GM12878 (cell line): ENCODE measurements around the gene PIP4K2B. TPM values are rescaled to one million over a fixed set of nuclear protein-coding genes. Genes with fewer than 3 reads are reported as not detected.

Source experiments
- ATAC-seq: fragments of 200-7000 bp; cut with Tn5 transposase; 3 replicates; pipeline ENCODE4 v1.9.1; 2020; ENCODE audit warnings: mild to moderate bottlenecking, moderate library complexity
- BruUV-seq: library from RNA; stranded (reverse); fragments of 400-500 nt; replicated peaks from 2 replicates; lab custom pipeline; 2021; lab: Mats Ljungman, UMichigan
- CTCF ChIA-PET: fragments of 300-600 bp; sonication (Branson Sonifier 250); formaldehyde crosslinking; extraction: SDS; loops from one replicate; lab custom pipeline; 2021; ENCODE audit warnings: inconsistent platforms; lab: Yijun Ruan, JAX
- POLR2A ChIA-PET: fragments of 350-600 bp; formaldehyde crosslinking; extraction: SDS; loops from one replicate; lab custom pipeline; 2021; ENCODE audit warnings: inconsistent platforms; lab: Charles Lee
- RAD21 ChIA-PET: fragments of 300-600 bp; sonication (Branson Sonifier 250); formaldehyde crosslinking; loops from one replicate; lab custom pipeline; 2023; ENCODE audit warnings: antibody characterized with exemption; ENCODE audit not compliant: unreplicated experiment; lab: Charles Lee
- SMC1A ChIA-PET: fragments of 300-600 bp; sonication (Branson Sonifier 250); formaldehyde crosslinking; loops from one replicate; lab custom pipeline; 2023; ENCODE audit not compliant: unreplicated experiment, uncharacterized antibody; lab: Charles Lee
- DNase-seq: peaks from one replicate; pipeline ENCODE4 v3.0.0-alpha.2; 2011; ENCODE audit warnings: low read depth, low spot score
- FAIRE-seq: peaks from 3 replicates; lab custom pipeline; 2011; peaks lifted over from hg19 to GRCh38; lab: Jason Lieb, UNC
- H2AFZ ChIP-seq: 2 replicates; pipeline ENCODE4 v1.6.0; 2011; ENCODE audit warnings: low read depth, low read length, control low read depth; ENCODE audit not compliant: control insufficient read depth
- H3K27ac ChIP-seq: 2 replicates; pipeline ENCODE4 v1.5.1; 2011; ENCODE audit warnings: control low read depth; ENCODE audit not compliant: control insufficient read depth, insufficient read depth
- H3K27me3 ChIP-seq, 2 experiments: replicated peaks in 1 of 2; 2 replicates each; pipeline versions ENCODE4 v1.6.0 to v1.6.1; 2011; ENCODE audit warnings: low read length in 1 of 2; ENCODE audit not compliant: control insufficient read depth in 2 of 2, insufficient read depth in 2 of 2
- H3K36me3 ChIP-seq, 2 experiments: 2 replicates each; pipeline ENCODE4 v1.5.1; 2011; ENCODE audit warnings: low read length in 1 of 2; ENCODE audit not compliant: control insufficient read depth in 2 of 2, insufficient read depth in 2 of 2
- H3K4me1 ChIP-seq: 2 replicates; pipeline ENCODE4 v1.6.1; 2011; ENCODE audit warnings: mild to moderate bottlenecking, low read length, moderate library complexity, mixed read lengths; ENCODE audit not compliant: control insufficient read depth, insufficient read depth
- H3K4me2 ChIP-seq: 2 replicates; pipeline ENCODE4 v1.6.0; 2011; ENCODE audit warnings: control low read depth; ENCODE audit not compliant: control insufficient read depth, insufficient read depth
- H3K4me3 ChIP-seq: fragments of 200-600 bp; sonication (generic); 2 replicates; pipeline ENCODE4 v1.5.1; 2016
- H3K79me2 ChIP-seq: 2 replicates; pipeline ENCODE4 v1.6.0; 2011; ENCODE audit warnings: low read length; ENCODE audit not compliant: control insufficient read depth, insufficient read depth
- H3K9ac ChIP-seq: 2 replicates; pipeline ENCODE4 v1.8.0; 2011; ENCODE audit warnings: low read length, control low read depth, mixed read lengths; ENCODE audit not compliant: control insufficient read depth, insufficient read depth
- H3K9me3 ChIP-seq: replicated peaks from 3 replicates; pipeline ENCODE4 v1.5.1; 2011; ENCODE audit warnings: mild to moderate bottlenecking, low read length; ENCODE audit not compliant: control insufficient read depth, insufficient read depth
- H4K20me1 ChIP-seq: 2 replicates; pipeline ENCODE4 v1.6.0; 2011; ENCODE audit not compliant: control insufficient read depth, insufficient read depth
- BMI1 ChIP-seq: fragments of 450-650 bp; IDR thresholded peaks from 2 replicates; pipeline ENCODE4 v1.6.1; 2016; ENCODE audit warnings: mild to moderate bottlenecking, moderate library complexity, borderline replicate concordance
- HDGF ChIP-seq: fragments of 450-650 bp; IDR thresholded peaks from 2 replicates; pipeline ENCODE4 v1.6.1; 2016; ENCODE audit warnings: antibody characterized with exemption
- MXI1 ChIP-seq: fragments of 150-350 bp; IDR thresholded peaks from 2 replicates; pipeline ENCODE4 v1.6.1; 2011; ENCODE audit warnings: low read depth, mild to moderate bottlenecking, inconsistent platforms, low read length, improper control_type of control experiment
- RAD51 ChIP-seq: fragments of 450-650 bp; IDR thresholded peaks from 2 replicates; pipeline ENCODE4 v1.6.1; 2016; ENCODE audit warnings: moderate library complexity, mild to moderate bottlenecking, inconsistent platforms
- YY1 ChIP-seq: IDR thresholded peaks from 2 replicates; pipeline ENCODE4 v1.6.1; 2011; ENCODE audit warnings: low read depth, mild to moderate bottlenecking, low read length
- WGBS: methylation state at CpG from one replicate; pipeline ENCODE4 v1.1.6; 2016; ENCODE audit warnings: low lambda C conversion rate; ENCODE audit not compliant: insufficient replicate concordance, insufficient coverage; ENCODE audit errors: missing lambda C conversion rate; 5-methylcytosine and 5-hydroxymethylcytosine counted together
- in situ Hi-C: fragments of 300-500 bp; cut with MboI; formaldehyde crosslinking; loops from 9 replicates; pipeline ENCODE4 v1.14.3; 2018; ENCODE audit warnings: mixed read lengths
- intact Hi-C: fragments of 100-400 bp; cut with micrococcal nuclease; formaldehyde crosslinking; loops from one replicate; pipeline ENCODE4 v1.14.2; 2022; ENCODE audit not compliant: unreplicated experiment
- polyA plus RNA-seq, 11 experiments: library from polyadenylated mRNA; depleted of rRNA in 4 of 11; unstranded in 6 of 11; stranded (reverse) in 5 of 11; fragments of >200 nt; fragmentation: Nextera tagmentation in 4 of 11; fragmentation: Illumina TruSeq in 1 of 11; extraction: Ambion mirVana in 4 of 11; extraction: Trizol in 1 of 11; gene quantifications; 1 replicate in 1 of 11; 2 replicates in 10 of 11; pipeline versions ENCODE4 v1.2.1 to v1.2.3, GENCODE V29; 2011 to 2016; ENCODE audit warnings: inconsistent platforms in 2 of 11, missing spikeins in 2 of 11, low read depth in 1 of 11
- total RNA-seq, 4 experiments: library from RNA; depleted of rRNA in 3 of 4; stranded (reverse); fragments of >200 nt in 3 of 4; fragmentation: Illumina TruSeq in 1 of 4; extraction: Trizol in 1 of 4; gene quantifications; 2 replicates each; pipeline versions ENCODE4 v1.2.1 to v1.2.3, GENCODE V29; 2013 to 2021
- TF ChIP-seq, protein P1 (sequence below): fragments of 450-650 bp; IDR thresholded peaks from 2 replicates; pipeline ENCODE4 v1.6.1; 2017; ENCODE audit warnings: mild to moderate bottlenecking, low read depth, inconsistent platforms; ENCODE audit not compliant: poor library complexity, severe bottlenecking
- TF ChIP-seq, protein P2 (sequence below): fragments of 450-650 bp; conservative IDR thresholded peaks from 2 replicates; pipeline ENCODE4 v1.6.1; 2017; ENCODE audit warnings: mild to moderate bottlenecking, moderate library complexity

The PIP4K2B gene
- total and polyA plus RNA-seq, 10 of the 15 experiments (the other 5 are each of a cell fraction or from before 2014, with no cell fraction given) = 3.8 to 30.3 (median 18.2) TPM

DNA sequence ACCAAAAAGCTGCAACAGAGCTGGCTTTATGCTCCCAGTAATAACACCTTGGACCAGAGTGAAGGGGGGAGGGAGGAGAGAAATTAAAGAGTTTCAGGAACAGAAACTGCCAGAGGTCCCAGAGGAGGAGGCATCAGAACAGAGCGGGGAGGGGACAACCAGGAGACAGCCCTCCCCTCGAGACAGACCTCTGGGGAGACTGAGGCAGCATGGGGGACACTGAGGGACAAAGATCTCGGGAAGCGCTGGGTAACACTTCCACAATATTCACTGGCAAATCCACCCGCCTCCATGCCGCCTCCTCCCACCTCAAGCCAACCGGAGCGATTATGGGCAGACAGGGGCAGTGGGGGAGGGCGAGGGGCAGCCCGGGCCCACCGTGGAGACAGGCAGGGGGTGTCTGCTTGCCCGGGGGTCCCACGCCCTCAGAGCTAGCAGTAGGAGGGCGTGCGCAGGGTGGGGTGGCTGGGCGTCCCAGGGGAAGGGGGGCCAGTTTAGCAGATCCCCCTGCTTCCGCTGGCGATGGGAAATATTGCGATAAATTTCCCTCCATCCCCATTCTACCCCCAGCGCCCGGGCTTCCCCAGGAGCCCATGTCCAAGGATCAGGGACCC lies 52.4 kb downstream of the PIP4K2B start (continued):
- TF ChIP-seq, protein P1, sequence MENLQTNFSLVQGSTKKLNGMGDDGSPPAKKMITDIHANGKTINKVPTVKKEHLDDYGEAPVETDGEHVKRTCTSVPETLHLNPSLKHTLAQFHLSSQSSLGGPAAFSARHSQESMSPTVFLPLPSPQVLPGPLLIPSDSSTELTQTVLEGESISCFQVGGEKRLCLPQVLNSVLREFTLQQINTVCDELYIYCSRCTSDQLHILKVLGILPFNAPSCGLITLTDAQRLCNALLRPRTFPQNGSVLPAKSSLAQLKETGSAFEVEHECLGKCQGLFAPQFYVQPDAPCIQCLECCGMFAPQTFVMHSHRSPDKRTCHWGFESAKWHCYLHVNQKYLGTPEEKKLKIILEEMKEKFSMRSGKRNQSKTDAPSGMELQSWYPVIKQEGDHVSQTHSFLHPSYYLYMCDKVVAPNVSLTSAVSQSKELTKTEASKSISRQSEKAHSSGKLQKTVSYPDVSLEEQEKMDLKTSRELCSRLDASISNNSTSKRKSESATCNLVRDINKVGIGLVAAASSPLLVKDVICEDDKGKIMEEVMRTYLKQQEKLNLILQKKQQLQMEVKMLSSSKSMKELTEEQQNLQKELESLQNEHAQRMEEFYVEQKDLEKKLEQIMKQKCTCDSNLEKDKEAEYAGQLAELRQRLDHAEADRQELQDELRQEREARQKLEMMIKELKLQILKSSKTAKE = no peak

DNA sequence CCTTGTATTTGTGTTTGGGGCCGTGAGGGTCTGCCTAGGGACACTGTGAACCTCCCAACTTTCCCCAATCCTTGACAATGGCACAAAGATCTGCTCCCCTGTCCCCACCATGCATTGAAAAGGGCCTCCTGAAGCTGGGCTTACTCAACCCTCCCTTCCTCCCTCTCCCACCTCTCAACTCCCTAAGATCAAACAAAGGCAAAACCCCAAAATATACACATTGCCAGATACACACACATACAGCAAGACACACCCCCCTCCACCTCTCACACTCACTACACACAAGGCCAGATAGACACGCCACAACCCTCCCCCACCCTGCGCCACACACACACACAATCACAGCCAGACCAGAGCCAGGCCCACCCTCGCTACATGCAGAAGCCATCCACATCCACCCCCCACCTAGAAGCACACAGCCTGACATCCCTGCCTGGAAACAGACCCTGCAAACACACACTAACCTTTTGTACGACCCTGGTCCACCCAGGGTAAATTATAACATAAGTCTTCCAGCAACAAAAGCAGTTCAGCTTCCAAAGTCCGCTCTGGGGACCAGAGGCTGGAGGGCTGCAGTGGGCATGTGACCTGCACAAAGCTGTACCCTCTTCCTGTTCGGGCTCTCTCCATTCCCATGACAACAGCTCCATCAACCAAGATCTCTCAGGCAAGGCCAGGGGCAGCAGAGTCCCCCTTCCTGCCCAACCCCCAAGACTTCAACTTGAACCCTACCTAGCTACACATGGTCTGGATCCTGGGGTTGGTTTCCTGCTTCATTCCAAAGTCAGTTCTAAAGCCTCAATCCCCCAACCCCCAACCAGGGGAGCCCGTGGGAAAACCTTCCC lies 53.1 kb downstream of the PIP4K2B start:
- peak overlapping the region; percentile 95 for H3K4me3 ChIP-seq
- BruUV-seq = TSS peak; percentile 73

More for the DNA sequence above, 53.1 kb downstream of the PIP4K2B start:
- 43% methylated on average over 8 of the region's 8 CpGs for WGBS
- ChIA-PET RAD21 (interaction anchor here (0.9 to 1.8 kb wide), 7 partner anchors 11 to 407 kb away, joined by 3 to 8 read pairs (median 3); partner anchors contain the start of gene CISD3), SMC1A (interaction anchor here (0.9 to 1.8 kb wide), 8 partner anchors 10 to 407 kb away, joined by 3 to 9 read pairs (median 4); partner anchors contain the start of gene MLLT6), POLR2A (interaction anchor here (0.5 to 1.3 kb wide), 4 partner anchors 40 to 117 kb away, joined by 4 to 8 read pairs (median 5); no protein-coding TSS in a partner anchor), CTCF (interaction anchor here (1.1 to 4.1 kb wide), 6 partner anchors 10 to 453 kb away, joined by 3 to 47 read pairs (median 8); partner anchors contain the start of genes CISD3 and RPL19)
- Histone ChIP-seq H4K20me1 (no peaks in the 10 kb centered on the region), H3K27ac (peak overlapping the region; percentile 76), H3K27me3 (no peaks in the 10 kb centered on the region; a peak in 1 of 4 replicates), H3K9ac (peak overlapping the region; percentile 42), H3K4me1 (peaks cover 35% of the 10 kb centered on the region), H2AFZ (no peak overlapping the region), H3K36me3 (no peaks in the 10 kb centered on the region), H3K4me2 (peak overlapping the region; percentile 81), H3K9me3 (no peaks in the 10 kb centered on the region), H3K79me2 (peaks cover 43% of the 10 kb centered on the region)
- intact Hi-C loops = no loop called here
- FAIRE-seq (no peak), DNase-seq (no peak), ATAC-seq (peak; percentile 4; the same call in 2 of the 3 replicates)
- in situ Hi-C loops = no loop called here
- peak; percentile 56; the same call in 1 of the 2 replicates for TF ChIP-seq RAD51
- TF ChIP-seq HDGF = peak; percentile 82; the same call in 1 of the 2 replicates
- TF ChIP-seq, protein P2, sequence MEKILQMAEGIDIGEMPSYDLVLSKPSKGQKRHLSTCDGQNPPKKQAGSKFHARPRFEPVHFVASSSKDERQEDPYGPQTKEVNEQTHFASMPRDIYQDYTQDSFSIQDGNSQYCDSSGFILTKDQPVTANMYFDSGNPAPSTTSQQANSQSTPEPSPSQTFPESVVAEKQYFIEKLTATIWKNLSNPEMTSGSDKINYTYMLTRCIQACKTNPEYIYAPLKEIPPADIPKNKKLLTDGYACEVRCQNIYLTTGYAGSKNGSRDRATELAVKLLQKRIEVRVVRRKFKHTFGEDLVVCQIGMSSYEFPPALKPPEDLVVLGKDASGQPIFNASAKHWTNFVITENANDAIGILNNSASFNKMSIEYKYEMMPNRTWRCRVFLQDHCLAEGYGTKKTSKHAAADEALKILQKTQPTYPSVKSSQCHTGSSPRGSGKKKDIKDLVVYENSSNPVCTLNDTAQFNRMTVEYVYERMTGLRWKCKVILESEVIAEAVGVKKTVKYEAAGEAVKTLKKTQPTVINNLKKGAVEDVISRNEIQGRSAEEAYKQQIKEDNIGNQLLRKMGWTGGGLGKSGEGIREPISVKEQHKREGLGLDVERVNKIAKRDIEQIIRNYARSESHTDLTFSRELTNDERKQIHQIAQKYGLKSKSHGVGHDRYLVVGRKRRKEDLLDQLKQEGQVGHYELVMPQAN = peak; percentile 49; the same call in 1 of the 2 replicates
- TF ChIP-seq BMI1 = peak; percentile 60; the same call in 1 of the 2 replicates
- TF ChIP-seq MXI1 = 0 out of 2 replicates have a peak, but pooled peaks have one; percentile 18
- TF ChIP-seq YY1 = no peak
